Middle frontal gyrus (tissue), 1 donor: ENCODE measurements around the gene AMBP.

Experiments used
- DNase-seq: peaks from one replicate; pipeline ENCODE4 v3.0.0-alpha.2; 2015; ENCODE audit warnings: low spot score; ENCODE audit errors: extremely low spot score

AMBP gene

GRCh38 chr9:114078021-114078780 is at the start of gene AMBP:
AMBP (minus strand) TSS chr9:114078300; CDS start chr9:114078209, 91 bp downstream.
- DNase-seq: no peak

- DNase-seq: no peak
These were observed 48.4 kb upstream of the AMBP start for GRCh38 chr9:114126247-114127060.

- no peak for DNase-seq
These were observed 47.4 kb upstream of the AMBP start for GRCh38 chr9:114125476-114126013.

GRCh38 chr9:114124666-114125475 is 46.8 kb upstream of the AMBP start:
- DNase-seq: no peak

GRCh38 chr9:114124138-114124537 is 46.0 kb upstream of the AMBP start:
- DNase-seq: no peak

- no peak for DNase-seq
These were observed 45.2 kb upstream of the AMBP start for GRCh38 chr9:114123031-114123977.

- DNase-seq: no peak
These were observed 44.3 kb upstream of the AMBP start for GRCh38 chr9:114122136-114123027.

- no peak for DNase-seq
These were observed 43.4 kb upstream of the AMBP start for GRCh38 chr9:114121227-114122135.

GRCh38 chr9:114120192-114121014 is 42.3 kb upstream of the AMBP start:
- DNase-seq: no peak

- DNase-seq: no peak
These were observed 41.4 kb upstream of the AMBP start for GRCh38 chr9:114119242-114120191.

GRCh38 chr9:114117996-114118830 is 40.1 kb upstream of the AMBP start:
- no peak for DNase-seq

- no peak for DNase-seq
These were observed 39.5 kb upstream of the AMBP start for GRCh38 chr9:114117614-114117995.

GRCh38 chr9:114116126-114116747 is 38.1 kb upstream of the AMBP start:
- DNase-seq: no peak

GRCh38 chr9:114115654-114116125 is 37.6 kb upstream of the AMBP start:
- DNase-seq: no peak

- DNase-seq: no peak
These were observed 36.3 kb upstream of the AMBP start for GRCh38 chr9:114114364-114114763.
